Cerebellar nuclear complex (tissue), 1 donor: ENCODE measurements around the gene FER.
"Not testable (repeated sequence)": the region's sequence is repeated elsewhere in the genome, so short reads cannot be mapped to it uniquely, and the experiment has no call there.

Experiments
- DNase-seq, 2 experiments: peaks; one replicate each; lab custom pipeline; 2025; lab: John Stamatoyannopoulos, UW

The FER gene

DNA sequence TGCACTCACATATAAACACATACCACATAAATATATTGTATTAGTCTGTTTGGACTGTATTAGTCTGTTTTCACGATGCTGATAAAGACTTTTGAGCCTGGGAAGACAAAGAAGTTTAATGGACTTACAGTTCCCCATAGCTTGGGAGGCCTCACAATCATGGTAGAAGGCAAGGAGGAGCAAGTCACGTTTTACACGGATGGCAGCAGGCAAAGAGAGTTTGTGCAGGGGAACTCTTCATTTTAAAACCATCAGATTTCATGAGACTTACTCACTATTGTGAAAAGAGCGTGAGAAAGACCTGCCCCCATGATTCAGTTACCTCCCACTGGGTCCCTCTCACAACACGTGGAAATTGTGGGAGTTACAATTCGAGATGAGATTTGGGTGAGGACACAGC, 133.4 kb downstream of the FER start:
- no peak for DNase-seq

- DNase-seq: no peak
Observed at GRCh38 chr5:108884736-108885135, 137.0 kb downstream of the FER start.

DNA sequence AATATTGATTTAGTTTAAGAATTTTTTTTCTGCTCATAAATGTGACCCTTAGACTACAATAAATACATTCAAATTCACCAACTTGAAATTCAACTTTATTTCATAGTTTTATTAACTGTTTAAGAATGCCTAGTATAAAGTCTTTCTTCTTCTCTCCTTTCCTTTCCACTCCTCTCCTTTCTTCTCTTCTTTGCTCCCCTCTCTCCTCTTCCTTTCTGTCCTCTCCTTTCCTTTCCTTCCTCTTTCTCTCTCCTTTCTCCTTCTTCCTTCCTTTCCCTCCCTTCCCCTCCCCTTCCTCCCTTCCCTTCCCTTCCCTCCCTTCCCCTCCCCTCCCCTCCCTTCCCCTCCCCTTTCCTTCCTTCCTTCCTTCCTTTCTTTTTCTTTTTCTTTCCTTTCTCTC, 150.6 kb downstream of the FER start:
- no peak for DNase-seq

- DNase-seq: no peak
Observed at GRCh38 chr5:108898707-108899106, 151.0 kb downstream of the FER start.

DNA sequence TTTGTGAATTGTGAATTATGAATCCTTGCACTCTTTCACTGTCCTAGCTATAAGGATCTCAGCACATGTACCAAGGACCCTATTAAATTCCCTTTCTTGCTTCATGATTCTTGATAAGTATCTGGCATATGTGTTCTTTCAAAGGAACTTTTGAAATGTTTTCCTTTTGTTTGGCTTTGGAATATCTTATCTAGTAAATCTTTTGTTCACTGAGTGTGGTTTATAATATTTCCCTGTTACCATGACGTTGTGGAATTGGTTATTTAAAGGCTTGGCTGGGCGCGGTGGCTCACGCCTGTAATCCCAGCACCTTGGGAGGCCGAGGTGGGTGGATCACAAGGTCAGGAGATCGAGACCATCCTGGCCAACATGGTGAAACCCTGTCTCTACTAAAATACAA, 151.5 kb downstream of the FER start:
- DNase-seq: not testable (repeated sequence)

- DNase-seq: no peak
Observed at GRCh38 chr5:108900668-108901067, 153.0 kb downstream of the FER start.

DNA sequence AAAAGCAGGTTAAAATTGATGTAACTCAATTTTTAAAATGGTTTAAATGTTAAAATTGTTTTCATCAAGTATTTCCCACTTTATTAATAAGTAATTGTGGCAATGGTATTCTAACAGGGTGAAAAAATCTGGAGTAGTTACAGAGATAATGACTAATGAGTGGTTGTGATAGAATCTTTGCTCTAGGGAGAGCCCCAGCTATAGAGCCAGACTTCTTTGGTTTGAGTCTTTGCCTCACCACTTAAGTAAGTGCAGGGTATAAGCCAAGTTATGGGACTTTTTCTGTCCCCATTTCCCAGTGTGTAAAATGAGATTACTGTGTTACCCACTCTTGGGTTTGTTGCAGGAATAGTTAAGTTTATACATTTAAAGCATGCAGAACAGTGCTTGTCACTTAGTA, 158.1 kb downstream of the FER start:
- DNase-seq: no peak

DNA sequence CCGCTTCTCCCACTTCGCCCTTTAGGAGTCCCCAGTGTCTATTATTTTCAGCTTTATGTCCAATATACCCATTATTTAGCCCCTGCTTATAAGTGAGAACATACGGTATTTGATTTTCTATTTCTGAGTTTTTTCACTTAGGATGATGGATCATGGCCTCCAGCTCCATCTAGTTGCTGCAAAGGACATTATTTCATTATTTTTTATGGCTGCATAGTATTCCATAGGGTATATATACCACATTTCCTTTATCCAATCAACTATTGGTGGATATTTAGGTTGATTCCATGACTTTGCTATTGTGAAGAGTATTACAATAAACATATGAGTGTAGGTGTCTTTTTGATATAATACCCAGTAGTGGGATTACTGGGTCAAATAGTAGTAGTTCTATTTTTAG, 162.9 kb downstream of the FER start:
- no peak for DNase-seq

DNA sequence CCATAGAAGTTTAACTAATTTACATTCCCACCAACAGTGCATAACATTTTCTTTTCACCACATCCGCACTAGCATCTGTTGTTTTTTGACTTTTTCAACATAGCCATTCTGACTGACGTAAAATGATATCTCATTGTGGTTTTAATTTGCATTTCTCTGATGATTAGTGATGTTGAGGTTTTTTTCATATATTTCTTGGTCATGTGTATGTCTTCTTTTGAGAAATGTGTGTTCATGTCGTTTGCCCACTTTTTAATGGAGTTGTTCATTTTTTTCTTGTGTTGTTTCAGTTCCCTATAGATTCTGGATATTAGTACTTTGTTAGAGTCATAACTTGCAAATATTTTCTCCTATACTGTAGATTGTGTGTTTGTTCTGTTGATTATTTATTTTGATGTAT, 163.4 kb downstream of the FER start:
- no peak for DNase-seq

DNA sequence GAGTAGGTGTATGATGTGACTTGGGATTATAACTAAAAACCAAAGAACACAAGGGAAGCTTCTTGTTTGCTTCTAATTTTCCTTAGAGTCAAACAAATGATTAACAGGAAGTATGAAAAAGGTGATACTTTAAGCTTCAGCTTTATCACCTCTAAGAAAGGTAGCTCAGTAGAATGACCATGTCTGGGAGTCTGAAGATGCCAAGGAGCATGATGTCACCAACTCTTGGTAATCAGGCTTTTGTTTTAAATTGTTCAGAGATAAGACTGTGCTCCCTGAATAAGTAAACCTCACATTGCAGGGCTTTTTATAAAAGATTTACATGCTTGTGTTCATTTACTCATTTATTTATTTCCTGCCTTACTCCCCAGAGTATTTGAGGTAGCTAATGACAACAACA, 169.9 kb downstream of the FER start:
- no peak for DNase-seq

DNA sequence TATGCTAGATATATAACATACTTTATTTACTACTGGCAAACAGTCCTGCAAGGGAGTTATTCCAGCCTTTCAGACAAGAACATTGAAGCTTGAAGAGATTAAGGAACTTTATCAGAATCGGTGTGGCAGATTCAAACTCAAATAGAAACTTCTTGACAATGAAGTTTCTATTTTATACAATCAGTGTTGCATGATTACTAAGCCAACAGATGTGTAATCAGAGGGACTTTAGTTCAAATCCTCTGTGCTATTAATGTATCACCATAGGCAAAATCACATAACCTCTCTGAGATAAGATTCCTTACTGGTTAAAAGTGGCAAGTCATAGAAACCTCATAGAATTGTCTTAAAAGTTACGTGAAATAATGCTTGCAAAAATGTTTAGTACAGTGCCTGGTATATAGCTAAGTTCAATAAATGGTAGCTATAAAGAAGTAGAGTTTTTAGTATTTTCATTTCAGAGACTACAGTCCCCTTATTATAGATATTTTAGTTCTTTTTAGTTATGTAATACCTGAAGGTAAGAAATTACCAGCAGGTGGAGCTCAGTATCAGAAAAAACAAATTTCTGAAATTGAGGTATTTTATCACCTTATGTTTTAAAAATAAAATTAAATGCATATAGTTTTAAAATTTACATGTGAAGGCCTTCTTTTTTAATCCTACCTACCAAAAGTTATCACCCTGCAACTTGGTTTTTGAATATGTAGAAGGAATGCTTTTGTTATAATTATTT, 172.1 kb downstream of the FER start:
- DNase-seq: no peak

DNA sequence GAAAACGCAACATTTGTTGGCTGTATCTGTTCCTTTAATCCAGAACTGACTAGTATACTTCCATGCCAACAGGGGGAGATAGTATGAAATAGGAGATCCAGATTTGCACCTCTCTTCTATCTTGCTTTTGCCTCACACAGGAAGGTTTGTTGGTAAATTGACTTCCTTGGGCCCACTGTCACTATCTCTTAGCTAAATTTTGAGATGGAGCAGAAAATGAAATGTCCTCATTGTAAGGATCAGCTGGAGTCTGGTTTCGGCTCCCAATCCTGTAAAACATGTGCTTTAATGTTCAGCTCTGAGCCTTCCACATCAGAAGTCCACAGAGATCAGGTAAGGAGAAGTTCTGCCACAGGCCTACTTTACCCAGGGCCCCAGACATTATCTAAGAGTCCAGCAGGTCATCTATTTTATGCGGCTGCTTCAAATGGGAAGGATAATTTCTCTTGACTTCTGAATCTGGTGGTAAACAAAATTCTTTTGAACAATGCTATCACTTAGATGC, 176.8 kb downstream of the FER start:
- DNase-seq: no peak

- no peak for DNase-seq
Observed at GRCh38 chr5:108925073-108925472, 177.4 kb downstream of the FER start.

DNA sequence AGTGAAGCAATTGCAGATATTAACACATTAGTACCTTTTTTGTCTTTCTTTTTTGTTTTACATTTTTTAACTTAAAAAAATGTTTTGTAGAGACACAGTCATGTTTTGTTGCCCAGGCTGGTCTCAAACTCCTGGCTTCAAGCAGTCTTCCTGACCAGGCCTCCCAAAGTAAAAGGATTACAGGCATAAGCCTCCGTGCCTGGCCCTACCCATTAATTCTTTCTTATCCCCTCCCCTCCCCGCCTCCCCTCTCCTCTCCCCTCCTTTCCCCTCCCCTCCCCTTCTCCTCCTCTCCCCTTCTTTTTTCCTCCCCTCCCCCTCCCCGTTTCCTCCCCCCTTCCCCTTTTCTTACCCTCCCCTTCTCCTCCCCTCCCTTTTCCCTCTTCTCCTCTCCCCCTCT, 182.4 kb downstream of the FER start:
- DNase-seq: no peak

- DNase-seq: no peak
Observed at GRCh38 chr5:108935611-108936010, 187.9 kb downstream of the FER start.

DNA sequence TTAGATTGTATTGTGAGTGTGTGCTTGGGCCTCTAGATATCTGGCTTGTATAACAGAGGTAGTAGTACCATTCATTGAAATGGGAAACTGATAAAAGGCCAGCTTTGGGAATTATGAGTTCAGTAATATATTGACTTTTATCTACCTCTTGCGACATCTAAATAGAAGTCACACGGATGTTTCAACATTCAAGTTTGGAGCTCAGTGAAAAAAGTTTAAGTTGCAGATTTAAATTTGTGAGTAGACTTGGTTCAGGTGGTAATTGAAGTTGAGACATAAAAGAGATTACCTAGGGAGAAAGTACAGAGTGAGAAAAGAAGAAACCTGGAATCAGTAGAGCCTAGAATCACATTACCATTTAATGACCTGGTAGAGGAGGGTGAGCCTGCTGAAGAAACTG, 189.5 kb downstream of the FER start:
- no peak for DNase-seq

DNA sequence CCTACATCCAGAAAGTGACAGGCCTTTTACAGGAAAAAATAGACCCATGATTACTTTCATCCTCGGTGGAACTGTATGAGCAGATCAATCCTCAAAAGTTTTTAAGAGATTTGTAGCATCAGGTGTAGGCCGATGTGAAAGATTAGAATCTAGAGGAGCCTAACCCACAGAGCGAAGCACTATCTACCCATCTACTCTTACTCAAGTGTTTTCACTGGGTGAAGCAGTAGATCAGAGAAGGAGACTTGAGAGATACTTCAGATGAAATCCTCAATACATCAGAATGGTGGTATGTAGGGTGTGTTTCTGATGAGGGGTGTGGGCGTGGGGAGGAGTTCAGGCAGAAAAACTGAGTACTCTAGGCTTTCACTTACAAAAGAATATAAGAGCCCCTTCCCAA, 192.8 kb downstream of the FER start:
- no peak for DNase-seq

GRCh38 chr5:108941746-108942145, 194.0 kb downstream of the FER start:
- no peak for DNase-seq

DNA sequence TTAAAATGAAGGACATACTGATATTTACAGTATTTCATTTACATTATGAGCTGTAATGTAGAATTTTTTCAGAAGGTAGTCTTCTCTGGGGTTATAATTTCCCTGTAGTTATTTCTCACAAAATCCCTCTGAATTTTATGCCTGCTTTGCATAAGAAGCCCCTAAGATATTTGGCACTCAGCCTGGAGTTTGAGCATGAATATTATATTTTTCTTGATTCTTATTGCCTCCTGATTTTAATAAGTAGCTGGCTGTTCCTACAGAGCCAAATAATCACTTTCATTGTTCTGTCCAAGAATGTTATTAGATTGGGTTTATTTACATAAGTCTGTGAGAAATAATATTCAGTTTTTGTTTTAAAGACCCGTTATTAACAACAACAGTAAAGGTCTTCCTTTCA, 195.0 kb downstream of the FER start:
- no peak for DNase-seq

DNA sequence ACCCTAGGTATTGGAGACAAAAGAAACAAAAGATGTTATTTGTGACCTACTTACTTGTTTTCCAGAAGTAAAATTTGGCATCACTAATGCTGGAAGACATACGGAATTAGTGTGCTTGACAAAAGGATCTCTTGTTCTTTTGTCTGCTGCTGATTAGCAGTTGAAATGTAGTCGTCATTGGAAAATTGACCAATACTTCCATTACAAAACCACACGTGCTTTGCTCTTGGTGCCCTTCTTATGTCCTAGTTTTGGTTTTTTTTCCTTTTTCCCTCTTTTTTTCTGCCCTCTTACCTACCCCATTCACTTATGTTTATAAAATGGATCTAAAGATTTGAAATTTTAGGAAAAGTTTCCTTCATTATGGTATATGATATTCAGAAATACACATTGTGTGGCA, 197.4 kb downstream of the FER start:
- DNase-seq: no peak

DNA sequence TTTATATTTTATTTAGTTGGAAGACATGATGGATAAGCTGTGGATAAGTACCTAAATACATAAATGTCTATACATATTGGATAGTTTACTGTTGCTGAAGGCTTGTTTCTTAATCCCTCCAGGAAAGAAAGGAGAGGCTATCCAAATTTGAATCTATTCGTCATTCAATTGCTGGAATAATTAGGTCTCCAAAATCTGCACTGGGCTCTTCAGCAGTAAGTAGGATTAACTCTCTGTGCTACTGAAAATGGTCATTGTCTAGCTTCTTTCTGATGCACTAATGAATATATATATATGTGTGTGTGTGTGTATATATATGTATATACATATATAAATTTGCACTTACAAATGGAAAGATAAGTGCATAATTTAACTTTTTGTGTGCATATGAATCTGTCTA, 198.3 kb downstream of the FER start:
- no peak for DNase-seq

GRCh38 chr5:108947164-108947563, 199.5 kb downstream of the FER start:
- no peak for DNase-seq

- DNase-seq: no peak
Observed at GRCh38 chr5:108950276-108950675, 202.6 kb downstream of the FER start.

- DNase-seq: no peak
Observed at GRCh38 chr5:108953940-108954339, 206.2 kb downstream of the FER start.
